HepG2 (cell line): ENCODE results near the gene SPX. TPM values are rescaled to one million over a fixed set of nuclear protein-coding genes. Genes with fewer than 3 reads are reported as not detected.

Source experiments
- ATAC-seq: fragments of 200-7000 bp; cut with Tn5 transposase; 3 replicates; pipeline ENCODE4 v1.9.1; 2020; ENCODE audit warnings: mild to moderate bottlenecking, moderate library complexity
- BruUV-seq: library from RNA; stranded (reverse); fragments of 400-500 nt; replicated peaks from 2 replicates; lab custom pipeline; 2021; lab: Mats Ljungman, UMichigan
- CTCF ChIA-PET: fragments of 300-600 bp; formaldehyde crosslinking; extraction: SDS; loops from one replicate; lab custom pipeline; 2021; ENCODE audit warnings: low total read pairs, inconsistent platforms, low intra/inter-chr PET ratio; lab: Yijun Ruan, JAX
- POLR2A ChIA-PET: fragments of 350-600 bp; sonication (Branson Sonifier 250); formaldehyde crosslinking; loops from one replicate; lab custom pipeline; 2020; ENCODE audit warnings: antibody characterized with exemption, inconsistent platforms; lab: Yijun Ruan, JAX
- DNase-seq: peaks from one replicate; pipeline ENCODE4 v3.0.0-alpha.2; 2015; ENCODE audit warnings: low spot score
- FAIRE-seq: peaks from 3 replicates; lab custom pipeline; 2011; peaks lifted over from hg19 to GRCh38; lab: Jason Lieb, UNC
- H2AFZ ChIP-seq: one replicate; pipeline ENCODE4 v1.6.1; 2011; ENCODE audit warnings: low read length, inconsistent platforms
- H3K27ac ChIP-seq: fragments of 300-600 bp; 3 replicates; pipeline ENCODE4 v1.8.0; 2011; ENCODE audit warnings: mixed run types, mild to moderate bottlenecking, mixed read lengths, low read length, inconsistent platforms; ENCODE audit not compliant: insufficient read depth; ENCODE audit errors: extremely low read length
- H3K27me3 ChIP-seq, 2 experiments: fragments of 200-600 bp in 1 of 2; 2 replicates in 1 of 2; 3 replicates in 1 of 2; pipeline versions ENCODE4 v1.6.0 to v1.8.0; 2011; ENCODE audit warnings: low read length in 2 of 2, mild to moderate bottlenecking in 2 of 2, moderate library complexity in 2 of 2, inconsistent platforms in 1 of 2; ENCODE audit not compliant: insufficient read depth in 2 of 2, control insufficient read depth in 1 of 2
- H3K36me3 ChIP-seq, 2 experiments: fragments of 200-600 bp in 1 of 2; replicated peaks in 1 of 2; 2 replicates in 1 of 2; 3 replicates in 1 of 2; pipeline versions ENCODE4 v1.5.1 to v1.8.0; 2011; ENCODE audit warnings: low read length in 2 of 2, inconsistent platforms in 1 of 2; ENCODE audit not compliant: insufficient read depth in 2 of 2, control insufficient read depth in 1 of 2
- H3K4me1 ChIP-seq: 2 replicates; pipeline ENCODE4 v1.5.1; 2012; ENCODE audit warnings: low read length, inconsistent platforms; ENCODE audit not compliant: insufficient read depth
- H3K4me2 ChIP-seq: 2 replicates; pipeline ENCODE4 v1.6.0; 2011; ENCODE audit warnings: low read depth, low read length, inconsistent platforms
- H3K4me3 ChIP-seq, 3 experiments: fragments of 200-600 bp in 1 of 3; sonication (generic), shearing (Covaris generic) in 1 of 3; replicated peaks in 1 of 3; 2 replicates each; pipeline ENCODE4 v1.5.1; 2011 to 2016; ENCODE audit warnings: low read length in 3 of 3, inconsistent platforms in 2 of 3, low read depth in 2 of 3, mild to moderate bottlenecking in 2 of 3, control low read depth in 1 of 3, mixed read lengths in 1 of 3; ENCODE audit not compliant: insufficient read depth in 1 of 3
- H3K79me2 ChIP-seq: one replicate; pipeline ENCODE4 v1.6.1; 2011; ENCODE audit warnings: low read length, inconsistent platforms; ENCODE audit not compliant: insufficient read depth
- H3K9ac ChIP-seq: 2 replicates; pipeline ENCODE4 v1.6.0; 2011; ENCODE audit warnings: mild to moderate bottlenecking, low read depth, low read length, inconsistent platforms; ENCODE audit not compliant: insufficient read depth
- H3K9me3 ChIP-seq: 2 replicates; pipeline ENCODE4 v1.5.1; 2012; ENCODE audit warnings: mild to moderate bottlenecking, low read length
- H4K20me1 ChIP-seq: 2 replicates; pipeline ENCODE4 v1.6.0; 2011; ENCODE audit warnings: inconsistent platforms, mild to moderate bottlenecking, low read length, moderate library complexity; ENCODE audit not compliant: insufficient read depth
- ATF2 ChIP-seq: sonication (generic); formaldehyde crosslinking; IDR thresholded peaks from 2 replicates; pipeline ENCODE4 v1.4.0; 2020; ENCODE audit warnings: missing genetic modification reagents
- CC2D1A ChIP-seq: sonication (generic); formaldehyde crosslinking; IDR thresholded peaks from 2 replicates; pipeline ENCODE4 v1.8.1; 2023; ENCODE audit warnings: mild to moderate bottlenecking, missing genetic modification reagents
- IKZF4 ChIP-seq: sonication (generic); formaldehyde crosslinking; IDR thresholded peaks from 2 replicates; pipeline ENCODE4 v1.5.1; 2020; ENCODE audit warnings: borderline replicate concordance, mild to moderate bottlenecking, low read depth, missing genetic modification reagents; ENCODE audit errors: not compliant biosample characterization
- KMT2B ChIP-seq: IDR thresholded peaks from 2 replicates; pipeline ENCODE4 v1.6.1; 2016; ENCODE audit warnings: missing genetic modification reagents, missing compliant biosample characterization
- NBN ChIP-seq: fragments of 450-650 bp; conservative IDR thresholded peaks from 2 replicates; pipeline ENCODE4 v1.6.1; 2017
- NCOR1 ChIP-seq: fragments of 200-600 bp; sonication (generic); IDR thresholded peaks from 2 replicates; pipeline ENCODE4 v1.7.0; 2017; ENCODE audit warnings: antibody characterized with exemption, low read length, borderline replicate concordance
- NFKBIZ ChIP-seq: IDR thresholded peaks from 2 replicates; pipeline ENCODE4 v1.6.1; 2018; ENCODE audit warnings: missing genetic modification reagents, missing compliant biosample characterization
- NPAS2 ChIP-seq: sonication (generic); formaldehyde crosslinking; IDR thresholded peaks from 2 replicates; pipeline ENCODE4 v1.8.0; 2022; ENCODE audit warnings: mild to moderate bottlenecking, missing genetic modification reagents, borderline replicate concordance
- POLR2AphosphoS5 ChIP-seq: IDR thresholded peaks from 2 replicates; pipeline ENCODE4 v1.6.1; 2012; ENCODE audit warnings: low read depth, low read length
- RFX5 ChIP-seq: IDR thresholded peaks from 2 replicates; pipeline ENCODE4 v1.6.1; 2011; ENCODE audit warnings: low read depth, low read length, improper control_type of control experiment
- SALL1 ChIP-seq: sonication (generic); formaldehyde crosslinking; IDR thresholded peaks from 2 replicates; pipeline ENCODE4 v1.8.0; 2022; ENCODE audit warnings: mild to moderate bottlenecking, missing genetic modification reagents
- STAG1 ChIP-seq: sonication (generic); formaldehyde crosslinking; IDR thresholded peaks from 2 replicates; pipeline ENCODE4 v1.4.0; 2020; ENCODE audit warnings: missing genetic modification reagents
- XRCC5 ChIP-seq: fragments of 200-400 bp; formaldehyde crosslinking; optimal IDR thresholded peaks from 2 replicates; pipeline ENCODE3; 2017; ENCODE audit warnings: mild to moderate bottlenecking, low read length
- ZNF292 ChIP-seq: sonication (generic); formaldehyde crosslinking; IDR thresholded peaks from 2 replicates; pipeline ENCODE4 v1.8.1; 2022; ENCODE audit warnings: mild to moderate bottlenecking, low read depth, missing genetic modification reagents, borderline replicate concordance
- ZNF343 ChIP-seq: sonication (generic); formaldehyde crosslinking; IDR thresholded peaks from 2 replicates; pipeline ENCODE4 v1.4.0; 2020; ENCODE audit warnings: mild to moderate bottlenecking, missing genetic modification reagents
- ZNF629 ChIP-seq: sonication (generic); formaldehyde crosslinking; conservative IDR thresholded peaks from 2 replicates; pipeline ENCODE4 v1.5.0; 2020; ENCODE audit warnings: missing genetic modification reagents
- ZNF672 ChIP-seq: sonication (generic); formaldehyde crosslinking; IDR thresholded peaks from 2 replicates; pipeline ENCODE4 v1.8.1; 2022; ENCODE audit warnings: missing genetic modification reagents
- ZNF770 ChIP-seq: sonication (generic); formaldehyde crosslinking; IDR thresholded peaks from 2 replicates; pipeline ENCODE4 v1.5.0; 2020; ENCODE audit warnings: mild to moderate bottlenecking, missing genetic modification reagents
- WGBS: methylation state at CpG from one replicate; pipeline ENCODE4 v1.1.6; 2017; ENCODE audit warnings: low lambda C conversion rate; 5-methylcytosine and 5-hydroxymethylcytosine counted together
- in situ Hi-C: cut with HindIII; loops from 2 replicates; pipeline ENCODE4 v1.10.0; 2017; ENCODE audit warnings: low pct_unique_long_range_greater_than_20kb; ENCODE audit not compliant: extremely low pct_ligation_motif_present
- intact Hi-C: fragments of 100-400 bp; cut with micrococcal nuclease; formaldehyde crosslinking; loops from one replicate; pipeline ENCODE4 v1.10.0; 2022; ENCODE audit not compliant: unreplicated experiment
- polyA plus RNA-seq, 8 experiments: library from polyadenylated mRNA; depleted of rRNA in 3 of 8; stranded (reverse) in 7 of 8; unstranded in 1 of 8; fragments of >200 nt; fragmentation: Illumina TruSeq in 4 of 8; extraction: Trizol in 4 of 8; gene quantifications; 2 replicates each; pipeline versions ENCODE4 v1.2.1 to v1.2.3, GENCODE V29; 2011 to 2016; ENCODE audit warnings: low read depth in 4 of 8, missing spikeins in 1 of 8, mixed read lengths in 1 of 8; ENCODE audit not compliant: insufficient read depth in 1 of 8
- total RNA-seq, 5 experiments: library from RNA; depleted of rRNA; stranded (reverse); fragments of >200 nt; fragmentation: Illumina TruSeq; extraction: Trizol; gene quantifications; 2 replicates each; pipeline ENCODE4 v1.2.3, GENCODE V29; 2016; ENCODE audit warnings: low read depth in 1 of 5

Gene SPX
- total and polyA plus RNA-seq, 2 of the 13 experiments (the other 11 are each of a cell fraction or from before 2014, with no cell fraction given): 0.07 to 0.16 TPM

- Histone ChIP-seq H4K20me1 (peaks cover 3% of the 10 kb centered on the region; the same call in 1 of the 2 replicates), H3K9ac (no peak overlapping the region), H3K4me1 (peaks cover 19% of the 10 kb centered on the region), H2AFZ (no peak overlapping the region), H3K27me3 (no peaks in the 10 kb centered on the region; a peak in 1 of 5 replicates), H3K9me3 (no peaks in the 10 kb centered on the region), H3K79me2 (peaks cover 49% of the 10 kb centered on the region), H3K36me3 (peaks cover 1 to 19% of the 10 kb centered on the region in 2 experiments; a peak in 3 of 5 replicates), H3K4me2 (no peak overlapping the region), H3K4me3 (no peak overlapping the region), H3K27ac (no peak overlapping the region)
- no TSS peak for BruUV-seq
- 64% methylated on average over 2 of the region's 2 CpGs for WGBS
- no peak for FAIRE-seq
- no peak for ATAC-seq
- intact Hi-C loops (loop anchor here (1.0 to 10.0 kb wide), 3 partner anchors 69 to 197 kb away; partner anchors contain the start of genes LDHB and PYROXD1), in situ Hi-C loops (loop anchor here (25.0 kb wide), 1 partner anchor 531 kb away; the partner anchor contains the start of gene CMAS)
- ChIA-PET CTCF (no interaction called here), POLR2A (no interaction called here)
- no peak for DNase-seq
- TF ChIP-seq ZNF770: no peak
- no peak for TF ChIP-seq ZNF292 (CRISPR knock-in tag)
- TF ChIP-seq NFKBIZ: no peak
- TF ChIP-seq STAG1 (CRISPR knock-in tag): no peak
- no peak for TF ChIP-seq ZNF672 (CRISPR knock-in tag)
- TF ChIP-seq ZNF343: no peak
- TF ChIP-seq XRCC5: no peak
- TF ChIP-seq CC2D1A (CRISPR knock-in tag): no peak
- TF ChIP-seq NPAS2 (CRISPR knock-in tag): no peak
- no peak for TF ChIP-seq RFX5
- no peak for TF ChIP-seq IKZF4 (CRISPR knock-in tag)
- no peak for TF ChIP-seq NCOR1
- TF ChIP-seq KMT2B (CRISPR knock-in tag): no peak
- TF ChIP-seq ATF2: no peak
- no peak for TF ChIP-seq NBN
- no peak for TF ChIP-seq SALL1 (CRISPR knock-in tag)
- no peak for TF ChIP-seq POLR2AphosphoS5
- TF ChIP-seq ZNF629: no peak
These were observed 20.2 kb upstream of the SPX start for GRCh38 chr12:21505888-21506287.
